Caco-2 (cell line): ENCODE measurements around the gene SUMO3. TPM values are rescaled to one million over a fixed set of nuclear protein-coding genes. Genes with fewer than 3 reads are reported as not detected.

Experiments used
- BruUV-seq: library from RNA; stranded (reverse); fragments of 400-500 nt; replicated peaks from 2 replicates; lab custom pipeline; 2021; lab: Mats Ljungman, UMichigan
- CTCF ChIA-PET: fragments of 300-600 bp; sonication (Branson Sonifier 250); formaldehyde crosslinking; loops from one replicate; lab custom pipeline; 2022; ENCODE audit warnings: antibody characterized with exemption; lab: Charles Lee
- POLR2A ChIA-PET: fragments of 300-600 bp; sonication (Branson Sonifier 250); formaldehyde crosslinking; loops from one replicate; lab custom pipeline; 2022; ENCODE audit warnings: antibody characterized with exemption; lab: Charles Lee
- DNase-seq, 2 experiments: peaks; one replicate each; pipeline versions ENCODE4 v3.0.0 to v3.0.0-alpha.2; 2020 to 2022
- H3K27me3 ChIP-seq: replicated peaks from 2 replicates; pipeline ENCODE4 v1.6.0; 2011; ENCODE audit warnings: low read length; ENCODE audit not compliant: control insufficient read depth, insufficient read depth
- H3K36me3 ChIP-seq: 2 replicates; pipeline ENCODE4 v1.5.1; 2011; ENCODE audit warnings: low read length; ENCODE audit not compliant: control insufficient read depth, insufficient read depth
- H3K4me1 ChIP-seq: fragments of 250-450 bp; sonication (Bioruptor Pico); 2 replicates; pipeline ENCODE4 v1.5.1; 2020; ENCODE audit warnings: mild to moderate bottlenecking
- H3K4me3 ChIP-seq: 2 replicates; pipeline ENCODE4 v1.5.1; 2011; ENCODE audit warnings: low read depth, mild to moderate bottlenecking, control low read depth, low read length
- H3K9me3 ChIP-seq: fragments of 250-450 bp; sonication (Bioruptor Pico); 2 replicates; pipeline ENCODE4 v1.5.1; 2020; ENCODE audit warnings: mild to moderate bottlenecking, moderate library complexity
- H3K27ac Mint-ChIP-seq: one replicate; pipeline ENCODE4 v1.8.0; 2022; ENCODE audit warnings: mixed read lengths; ENCODE audit not compliant: unreplicated experiment
- H3K27me3 Mint-ChIP-seq: one replicate; pipeline ENCODE4 v1.8.0; 2022; ENCODE audit warnings: mixed read lengths; ENCODE audit not compliant: insufficient read depth, unreplicated experiment
- H3K36me3 Mint-ChIP-seq: one replicate; pipeline ENCODE4 v1.8.0; 2022; ENCODE audit warnings: mild to moderate bottlenecking, mixed read lengths; ENCODE audit not compliant: insufficient read depth, unreplicated experiment
- H3K4me1 Mint-ChIP-seq: one replicate; pipeline ENCODE4 v1.8.0; 2022; ENCODE audit warnings: low read depth, mixed read lengths; ENCODE audit not compliant: unreplicated experiment
- H3K4me3 Mint-ChIP-seq: one replicate; pipeline ENCODE4 v1.8.0; 2022; ENCODE audit warnings: mild to moderate bottlenecking, moderate library complexity, mixed read lengths; ENCODE audit not compliant: unreplicated experiment
- H3K9me3 Mint-ChIP-seq: one replicate; pipeline ENCODE4 v1.8.0; 2022; ENCODE audit warnings: mixed read lengths; ENCODE audit not compliant: unreplicated experiment
- intact Hi-C: fragments of 100-400 bp; cut with micrococcal nuclease; formaldehyde crosslinking; loops from one replicate; pipeline ENCODE4 v1.10.0; 2022; ENCODE audit not compliant: unreplicated experiment
- total RNA-seq: library from RNA; stranded (reverse); gene quantifications from 2 replicates; pipeline ENCODE4 v1.2.3, GENCODE V29; 2022
- TF ChIP-seq, protein P1 (sequence below), 2 experiments: fragments of 200-600 bp in 1 of 2; IDR thresholded peaks; 1 replicate in 1 of 2; 2 replicates in 1 of 2; pipeline versions ENCODE4 v1.5.1 to v1.8.0; 2011 to 2022; ENCODE audit warnings: antibody characterized with exemption in 1 of 2, control low read depth in 1 of 2, inconsistent platforms in 1 of 2, low read depth in 1 of 2, low read length in 1 of 2, mild to moderate bottlenecking in 1 of 2, moderate library complexity in 1 of 2; ENCODE audit not compliant: insufficient read depth in 1 of 2, severe bottlenecking in 1 of 2, unreplicated experiment in 1 of 2

SUMO3 gene
- total RNA-seq, 1 experiment from 2014 or later, result 118 TPM

DNA sequence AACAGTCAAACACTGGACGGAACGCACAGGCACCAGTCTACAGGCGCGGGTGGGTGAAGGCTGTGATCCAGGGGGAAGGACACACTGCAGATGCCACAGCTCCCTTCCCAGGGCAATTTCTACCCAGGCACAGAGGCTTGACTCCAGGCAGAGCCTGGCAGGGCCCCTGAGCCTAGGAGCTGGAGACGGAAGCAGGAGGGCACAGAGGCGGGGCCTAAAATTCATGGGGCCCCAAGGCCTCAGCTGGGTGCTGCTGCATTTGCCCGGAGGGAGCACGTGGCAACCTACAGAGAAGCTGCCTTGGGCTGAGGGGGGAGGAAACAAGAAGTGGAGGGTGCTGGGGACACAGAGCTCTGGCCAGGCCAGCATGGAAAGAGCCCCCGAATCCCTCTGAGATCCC lies 57.5 kb downstream of the SUMO3 start:
- BruUV-seq, result no TSS peak
- CTCF ChIA-PET, result no interaction called here

GRCh38 chr21:44759628-44760285 lies 58.1 kb downstream of the SUMO3 start:
- POLR2A ChIA-PET, result no interaction called here

More for the DNA sequence above, 57.5 kb downstream of the SUMO3 start:
- Histone ChIP-seq H3K4me1 (no peaks in the 10 kb centered on the region; the same call in 1 of the 2 replicates), H3K9me3 (no peaks in the 10 kb centered on the region), H3K27me3 (no peaks in the 10 kb centered on the region), H3K4me3 (no peak overlapping the region), H3K36me3 (no peaks in the 10 kb centered on the region)
- no peak overlapping the region for H3K27ac Mint-ChIP-seq
- no peaks in the 10 kb centered on the region for H3K27me3 Mint-ChIP-seq
- no peaks in the 10 kb centered on the region for H3K9me3 Mint-ChIP-seq
- TF ChIP-seq, protein P1, sequence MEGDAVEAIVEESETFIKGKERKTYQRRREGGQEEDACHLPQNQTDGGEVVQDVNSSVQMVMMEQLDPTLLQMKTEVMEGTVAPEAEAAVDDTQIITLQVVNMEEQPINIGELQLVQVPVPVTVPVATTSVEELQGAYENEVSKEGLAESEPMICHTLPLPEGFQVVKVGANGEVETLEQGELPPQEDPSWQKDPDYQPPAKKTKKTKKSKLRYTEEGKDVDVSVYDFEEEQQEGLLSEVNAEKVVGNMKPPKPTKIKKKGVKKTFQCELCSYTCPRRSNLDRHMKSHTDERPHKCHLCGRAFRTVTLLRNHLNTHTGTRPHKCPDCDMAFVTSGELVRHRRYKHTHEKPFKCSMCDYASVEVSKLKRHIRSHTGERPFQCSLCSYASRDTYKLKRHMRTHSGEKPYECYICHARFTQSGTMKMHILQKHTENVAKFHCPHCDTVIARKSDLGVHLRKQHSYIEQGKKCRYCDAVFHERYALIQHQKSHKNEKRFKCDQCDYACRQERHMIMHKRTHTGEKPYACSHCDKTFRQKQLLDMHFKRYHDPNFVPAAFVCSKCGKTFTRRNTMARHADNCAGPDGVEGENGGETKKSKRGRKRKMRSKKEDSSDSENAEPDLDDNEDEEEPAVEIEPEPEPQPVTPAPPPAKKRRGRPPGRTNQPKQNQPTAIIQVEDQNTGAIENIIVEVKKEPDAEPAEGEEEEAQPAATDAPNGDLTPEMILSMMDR (IDR thresholded peaks at IDR 0.05; ENCODE audit: insufficient read depth in 1 of 2, low read depth in 1 of 2, low read length in 1 of 2, severe bottlenecking in 1 of 2, unreplicated experiment in 1 of 2), result no peak
- intact Hi-C loops, result no loop called here
- no peak overlapping the region for H3K4me3 Mint-ChIP-seq
- H3K36me3 Mint-ChIP-seq, result peaks cover 8% of the 10 kb centered on the region
- POLR2A ChIA-PET, result no interaction called here
- no peak for DNase-seq
- H3K4me1 Mint-ChIP-seq, result peaks cover 9% of the 10 kb centered on the region

DNA sequence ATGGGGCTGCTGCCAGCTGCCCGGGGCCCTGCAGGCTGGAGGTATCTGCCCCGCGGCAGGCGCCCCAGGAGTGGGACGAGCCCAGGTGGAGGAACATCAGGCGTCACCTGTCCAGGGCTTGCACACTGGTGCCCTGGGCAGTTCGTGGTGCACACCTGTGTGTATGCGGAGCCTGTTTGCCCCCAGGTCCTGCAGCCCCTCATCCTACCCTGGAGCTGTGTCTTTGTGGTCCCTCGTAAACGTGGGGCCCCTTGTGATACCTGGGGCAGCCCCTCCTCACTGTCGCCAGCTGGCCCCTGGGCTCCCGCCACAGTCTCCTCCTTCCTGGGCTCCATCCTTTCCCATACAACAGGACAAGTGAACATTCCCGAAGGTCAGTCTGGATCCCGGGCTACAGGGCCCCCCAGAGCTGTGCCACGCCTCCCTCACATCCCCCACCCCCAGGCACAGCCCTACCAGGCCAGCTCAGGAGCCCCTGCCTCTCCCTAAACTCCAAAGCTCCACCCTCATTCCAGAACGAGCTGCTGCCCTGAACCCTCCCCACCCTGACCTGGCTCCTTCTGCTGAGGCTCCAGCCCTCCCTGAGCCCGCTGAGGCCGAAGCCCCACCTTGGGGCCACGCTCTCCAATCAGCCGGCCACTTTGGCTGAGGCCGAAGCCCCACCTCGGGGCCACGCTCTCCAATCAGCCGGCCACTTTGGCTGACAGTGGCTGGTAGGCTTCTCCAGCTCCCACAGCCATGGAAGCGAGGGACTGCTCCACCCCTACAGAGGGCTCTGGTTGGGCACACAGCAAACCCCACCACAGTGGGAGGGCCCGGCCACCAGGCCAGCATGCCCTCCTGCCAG lies 58.9 kb downstream of the SUMO3 start:
- CTCF ChIA-PET, result no interaction called here

More at GRCh38 chr21:44759628-44760285, 58.1 kb downstream of the SUMO3 start:
- Mint-ChIP-seq H3K27me3 (no peaks in the 10 kb centered on the region), H3K27ac (no peak overlapping the region), H3K36me3 (peaks cover 5% of the 10 kb centered on the region), H3K9me3 (no peaks in the 10 kb centered on the region), H3K4me1 (peaks cover 6% of the 10 kb centered on the region), H3K4me3 (no peak overlapping the region)
- TF ChIP-seq, protein P1 (IDR thresholded peaks at IDR 0.05; ENCODE audit: insufficient read depth in 1 of 2, low read depth in 1 of 2, low read length in 1 of 2, severe bottlenecking in 1 of 2, unreplicated experiment in 1 of 2), result no peak
- no TSS peak for BruUV-seq
- H3K27me3 ChIP-seq, result no peaks in the 10 kb centered on the region
- no peaks in the 10 kb centered on the region for H3K36me3 ChIP-seq
- DNase-seq, result no peak
- H3K4me1 ChIP-seq, result no peaks in the 10 kb centered on the region
- H3K9me3 ChIP-seq, result no peaks in the 10 kb centered on the region
- CTCF ChIA-PET, result no interaction called here
- intact Hi-C loops, result no loop called here
- no peak overlapping the region for H3K4me3 ChIP-seq

More for the DNA sequence above, 58.9 kb downstream of the SUMO3 start:
- no peak overlapping the region for H3K4me3 ChIP-seq
- H3K36me3 Mint-ChIP-seq, result peaks cover 5% of the 10 kb centered on the region
- H3K27me3 Mint-ChIP-seq, result no peaks in the 10 kb centered on the region
- TF ChIP-seq, protein P1 (IDR thresholded peaks at IDR 0.05; ENCODE audit: insufficient read depth in 1 of 2, low read depth in 1 of 2, low read length in 1 of 2, severe bottlenecking in 1 of 2, unreplicated experiment in 1 of 2), result no peak
- POLR2A ChIA-PET, result no interaction called here
- H3K9me3 ChIP-seq, result no peaks in the 10 kb centered on the region
- no peaks in the 10 kb centered on the region for H3K9me3 Mint-ChIP-seq
- H3K4me1 Mint-ChIP-seq, result peaks cover 6% of the 10 kb centered on the region
- intact Hi-C loops, result no loop called here
- BruUV-seq, result no TSS peak
- H3K4me3 Mint-ChIP-seq, result no peak overlapping the region
- no peaks in the 10 kb centered on the region for H3K27me3 ChIP-seq
- H3K36me3 ChIP-seq, result no peaks in the 10 kb centered on the region
- H3K27ac Mint-ChIP-seq, result no peak overlapping the region
- H3K4me1 ChIP-seq, result no peaks in the 10 kb centered on the region
- no peak for DNase-seq
